Epithelial cell of proximal tubule (primary cell): ENCODE data around the gene ARMC9. TPM values are rescaled to one million over a fixed set of nuclear protein-coding genes. Genes with fewer than 3 reads are reported as not detected.

Source experiments
- DNase-seq: peaks from one replicate; pipeline ENCODE4 v3.0.0-alpha.2; 2011; ENCODE audit warnings: low read depth
- H3K4me3 ChIP-seq: 2 replicates; pipeline ENCODE4 v1.5.1; 2011; ENCODE audit warnings: low read depth, mild to moderate bottlenecking, low read length
- CTCF ChIP-seq: conservative IDR thresholded peaks from 2 replicates; pipeline ENCODE4 v1.5.1; 2012; ENCODE audit warnings: low read depth, mild to moderate bottlenecking, low read length
- total RNA-seq: library from RNA; depleted of rRNA; stranded (reverse); fragments of >200 nt; gene quantifications from 2 replicates; pipeline ENCODE4 v1.2.3, GENCODE V29; 2015

Gene ARMC9
- total RNA-seq, 1 donor from 2014 or later, result 12.6 TPM

- no peak for TF ChIP-seq CTCF
- DNase-seq, result no peak
- H3K4me3 ChIP-seq, result no peak overlapping the region
These were observed 164.2 kb downstream of the ARMC9 start for GRCh38 chr2:231362555-231363184.

- no peak for TF ChIP-seq CTCF
- DNase-seq, result no peak
- no peak overlapping the region for H3K4me3 ChIP-seq
These were observed 165.6 kb downstream of the ARMC9 start for GRCh38 chr2:231364061-231364460.

GRCh38 chr2:231364961-231365810, 166.8 kb downstream of the ARMC9 start:
- DNase-seq, result no peak
- no peak overlapping the region for H3K4me3 ChIP-seq
- TF ChIP-seq CTCF, result no peak

GRCh38 chr2:231367178-231367577, 168.7 kb downstream of the ARMC9 start:
- H3K4me3 ChIP-seq, result no peak overlapping the region
- TF ChIP-seq CTCF, result no peak
- DNase-seq, result no peak

GRCh38 chr2:231369580-231370428, 171.4 kb downstream of the ARMC9 start:
- DNase-seq, result no peak
- TF ChIP-seq CTCF, result no peak
- no peak overlapping the region for H3K4me3 ChIP-seq

- TF ChIP-seq CTCF, result no peak
- H3K4me3 ChIP-seq, result no peak overlapping the region
- no peak for DNase-seq
These were observed 172.0 kb downstream of the ARMC9 start for GRCh38 chr2:231370429-231370748.
